Aorta (tissue), 5 donors: Measurements from ENCODE around the gene FLNB. TPM values are rescaled to one million over a fixed set of nuclear protein-coding genes. Genes with fewer than 3 reads are reported as not detected.

Experiments
- ATAC-seq: fragments of 200-7000 bp; cut with Tn5 transposase; one replicate; pipeline ENCODE4 v1.9.1; 2022; ENCODE audit warnings: moderate library complexity; ENCODE audit not compliant: low FRiP score
- DNase-seq, 2 donors: peaks; one replicate each; pipeline ENCODE4 v3.0.0-alpha.2; 2020
- H3K27ac ChIP-seq, 2 donors: one replicate each; pipeline ENCODE4 v1.5.1; 2013; ENCODE audit warnings: low read length in 2 of 2, mild to moderate bottlenecking in 2 of 2, moderate library complexity in 2 of 2, control low read depth in 1 of 2, inconsistent platforms in 1 of 2, low read depth in 1 of 2
- H3K27me3 ChIP-seq, 2 donors: one replicate each; pipeline ENCODE4 v1.6.1; 2013; ENCODE audit warnings: control low read depth in 1 of 2, low read length in 1 of 2, mild to moderate bottlenecking in 1 of 2, moderate library complexity in 1 of 2; ENCODE audit not compliant: insufficient read depth in 2 of 2, control insufficient read depth in 1 of 2
- H3K36me3 ChIP-seq, 2 donors: one replicate each; pipeline ENCODE4 v1.6.1; 2013; ENCODE audit warnings: control low read depth in 1 of 2, low read length in 1 of 2, mild to moderate bottlenecking in 1 of 2; ENCODE audit not compliant: insufficient read depth in 2 of 2, control insufficient read depth in 1 of 2
- H3K4me1 ChIP-seq, 2 donors: one replicate each; pipeline ENCODE4 v1.6.1; 2013; ENCODE audit warnings: low read length in 2 of 2, control low read depth in 1 of 2, mild to moderate bottlenecking in 1 of 2, moderate library complexity in 1 of 2; ENCODE audit not compliant: insufficient read depth in 2 of 2, control insufficient read depth in 1 of 2
- H3K4me3 ChIP-seq, 2 donors: one replicate each; pipeline ENCODE4 v1.5.1; 2013; ENCODE audit warnings: low read length in 2 of 2, control low read depth in 1 of 2, mild to moderate bottlenecking in 1 of 2
- H3K9me3 ChIP-seq: one replicate; pipeline ENCODE4 v1.6.1; 2013; ENCODE audit warnings: mild to moderate bottlenecking, low read length; ENCODE audit not compliant: control insufficient read depth
- WGBS, 2 donors: extraction: QIAGEN DNeasy Blood & Tissue Kit; methylation state at CpG; one replicate each; pipeline ENCODE4 v1.1.7; 2013; 5-methylcytosine and 5-hydroxymethylcytosine counted together
- intact Hi-C, 2 donors: fragments of 100-400 bp; cut with DNase I; formaldehyde crosslinking; loops; one replicate each; pipeline versions ENCODE4 v1.14.2 to v1.15.0; 2022
- long read RNA-seq, 2 donors: library from polyadenylated mRNA; unstranded; transcript quantifications; one replicate each; pipeline ENCODE4 v2.0.0, GENCODE V29; 2020 to 2021
- polyA plus RNA-seq, 2 donors: library from polyadenylated mRNA; stranded (reverse); fragments of 200-250 nt; gene quantifications; one replicate each; pipeline ENCODE4 v1.2.3, GENCODE V29; 2013
- total RNA-seq, 2 donors: library from RNA; stranded (reverse); fragmentation: NEBNext Ultra II Directional; extraction: Animal tissue kit (Norgen Biotek cat#: 25700); gene quantifications; one replicate each; pipeline ENCODE4 v1.2.1, GENCODE V29; 2021
- donor health status: healthy with polysubstance abuse.
- donor health status: Bipolar disorder and iron deficiency.
- donor health status: DM: no; HTN: no; CAD: no.
- donor health status: DM: no; HTN: no; CAD: no.
- donor health status: DM: yes; HTN: yes; CAD: no.

The FLNB gene, protein sequence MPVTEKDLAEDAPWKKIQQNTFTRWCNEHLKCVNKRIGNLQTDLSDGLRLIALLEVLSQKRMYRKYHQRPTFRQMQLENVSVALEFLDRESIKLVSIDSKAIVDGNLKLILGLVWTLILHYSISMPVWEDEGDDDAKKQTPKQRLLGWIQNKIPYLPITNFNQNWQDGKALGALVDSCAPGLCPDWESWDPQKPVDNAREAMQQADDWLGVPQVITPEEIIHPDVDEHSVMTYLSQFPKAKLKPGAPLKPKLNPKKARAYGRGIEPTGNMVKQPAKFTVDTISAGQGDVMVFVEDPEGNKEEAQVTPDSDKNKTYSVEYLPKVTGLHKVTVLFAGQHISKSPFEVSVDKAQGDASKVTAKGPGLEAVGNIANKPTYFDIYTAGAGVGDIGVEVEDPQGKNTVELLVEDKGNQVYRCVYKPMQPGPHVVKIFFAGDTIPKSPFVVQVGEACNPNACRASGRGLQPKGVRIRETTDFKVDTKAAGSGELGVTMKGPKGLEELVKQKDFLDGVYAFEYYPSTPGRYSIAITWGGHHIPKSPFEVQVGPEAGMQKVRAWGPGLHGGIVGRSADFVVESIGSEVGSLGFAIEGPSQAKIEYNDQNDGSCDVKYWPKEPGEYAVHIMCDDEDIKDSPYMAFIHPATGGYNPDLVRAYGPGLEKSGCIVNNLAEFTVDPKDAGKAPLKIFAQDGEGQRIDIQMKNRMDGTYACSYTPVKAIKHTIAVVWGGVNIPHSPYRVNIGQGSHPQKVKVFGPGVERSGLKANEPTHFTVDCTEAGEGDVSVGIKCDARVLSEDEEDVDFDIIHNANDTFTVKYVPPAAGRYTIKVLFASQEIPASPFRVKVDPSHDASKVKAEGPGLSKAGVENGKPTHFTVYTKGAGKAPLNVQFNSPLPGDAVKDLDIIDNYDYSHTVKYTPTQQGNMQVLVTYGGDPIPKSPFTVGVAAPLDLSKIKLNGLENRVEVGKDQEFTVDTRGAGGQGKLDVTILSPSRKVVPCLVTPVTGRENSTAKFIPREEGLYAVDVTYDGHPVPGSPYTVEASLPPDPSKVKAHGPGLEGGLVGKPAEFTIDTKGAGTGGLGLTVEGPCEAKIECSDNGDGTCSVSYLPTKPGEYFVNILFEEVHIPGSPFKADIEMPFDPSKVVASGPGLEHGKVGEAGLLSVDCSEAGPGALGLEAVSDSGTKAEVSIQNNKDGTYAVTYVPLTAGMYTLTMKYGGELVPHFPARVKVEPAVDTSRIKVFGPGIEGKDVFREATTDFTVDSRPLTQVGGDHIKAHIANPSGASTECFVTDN (N-terminal part only)
- 100 to 1,000 TPM; 157 to 254 TPM for total RNA-seq
- 10 to 100 TPM; 33.3 to 92.6 TPM for polyA plus RNA-seq
- long read RNA-seq, donor 1, transcript FLNB-209 (2 exons, 2,058 nt), result major isoform, 5 of 255 reads
- long read RNA-seq, donor 1, partial matches to known transcripts, result 148 of 255 reads
- long read RNA-seq, donor 1, other reads (novel, unspliced or antisense), result 102 of 255 reads
- long read RNA-seq, donor 2, partial matches to known transcripts, result 59 of 90 reads
- long read RNA-seq, donor 2, other reads (novel, unspliced or antisense), result 31 of 90 reads

DNA sequence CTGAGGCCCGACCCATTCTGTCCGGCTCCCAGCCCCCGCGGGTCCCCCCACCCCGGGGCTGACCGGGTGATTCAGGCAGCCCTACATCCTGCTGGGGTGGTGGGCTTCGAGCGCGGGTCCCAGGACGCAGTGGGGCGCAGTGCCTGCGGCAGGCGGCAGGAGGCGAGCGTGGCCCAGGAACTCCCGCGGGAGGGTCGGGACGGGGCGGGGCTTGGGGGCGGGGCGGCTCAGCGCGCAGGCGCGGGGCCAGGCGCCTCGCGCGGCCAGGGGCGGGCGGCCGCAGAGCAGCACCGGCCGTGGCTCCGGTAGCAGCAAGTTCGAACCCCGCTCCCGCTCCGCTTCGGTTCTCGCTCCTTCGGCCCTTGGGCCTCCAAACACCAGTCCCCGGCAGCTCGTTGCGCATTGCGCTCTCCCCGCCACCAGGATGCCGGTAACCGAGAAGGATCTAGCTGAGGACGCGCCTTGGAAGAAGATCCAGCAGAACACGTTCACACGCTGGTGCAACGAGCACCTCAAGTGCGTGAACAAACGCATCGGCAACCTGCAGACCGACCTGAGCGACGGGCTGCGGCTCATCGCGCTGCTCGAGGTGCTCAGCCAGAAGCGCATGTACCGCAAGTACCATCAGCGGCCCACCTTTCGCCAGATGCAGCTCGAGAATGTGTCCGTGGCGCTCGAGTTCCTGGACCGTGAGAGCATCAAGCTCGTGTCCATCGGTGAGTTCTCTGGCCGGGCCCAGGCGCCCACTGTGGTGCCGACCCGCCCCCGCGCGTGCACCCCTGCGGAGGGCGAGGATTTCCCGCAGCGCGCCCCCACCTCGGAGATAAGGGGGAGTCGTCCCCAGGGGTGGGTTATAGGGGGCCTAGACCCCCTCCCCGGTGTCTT, at the start of gene FLNB:
FLNB (plus strand) TSS at position 282 of the 885 bp plus-strand sequence; CDS start at position 425, 143 bp downstream.
- no peaks in the 10 kb centered on the region for H3K9me3 ChIP-seq
- no peaks in the 10 kb centered on the region for H3K27me3 ChIP-seq
- peak; percentile 78 to 93 for DNase-seq
- no peaks in the 10 kb centered on the region for H3K36me3 ChIP-seq
- peak; percentile 92 for ATAC-seq
- peaks cover 0 to 1% of the 10 kb centered on the region in 2 donors for H3K4me1 ChIP-seq
- intact Hi-C loops, result loop anchor here (2.0 to 10.0 kb wide), 7 partner anchors 94 to 208 kb away; no protein-coding TSS in a partner anchor
- WGBS, 2 donors, result 1% methylated on average over 68 to 91 of the region's 91 CpGs
- H3K4me3 ChIP-seq, result peak within 1 kb of the TSS; percentile 54 to 79
- peak within 1 kb of the TSS in 1 of 2 donors; percentile 46 for H3K27ac ChIP-seq

GRCh38 chr3:57958642-57959422, 49.4 kb upstream of the FLNB start:
- ATAC-seq (peak; percentile 49), DNase-seq (peak in 1 of 2 donors; percentile 62)
- WGBS, 2 donors, result 94 to 96% methylated on average over 13 of the region's 13 CpGs
- no peaks in the 10 kb centered on the region for H3K27me3 ChIP-seq
- no peaks in the 10 kb centered on the region for H3K9me3 ChIP-seq
- H3K4me1 ChIP-seq, result no peaks in the 10 kb centered on the region
- no peaks in the 10 kb centered on the region for H3K36me3 ChIP-seq
- intact Hi-C loops, result no loop called here
- H3K4me3 ChIP-seq, result no peak overlapping the region
- no peak overlapping the region for H3K27ac ChIP-seq

DNA sequence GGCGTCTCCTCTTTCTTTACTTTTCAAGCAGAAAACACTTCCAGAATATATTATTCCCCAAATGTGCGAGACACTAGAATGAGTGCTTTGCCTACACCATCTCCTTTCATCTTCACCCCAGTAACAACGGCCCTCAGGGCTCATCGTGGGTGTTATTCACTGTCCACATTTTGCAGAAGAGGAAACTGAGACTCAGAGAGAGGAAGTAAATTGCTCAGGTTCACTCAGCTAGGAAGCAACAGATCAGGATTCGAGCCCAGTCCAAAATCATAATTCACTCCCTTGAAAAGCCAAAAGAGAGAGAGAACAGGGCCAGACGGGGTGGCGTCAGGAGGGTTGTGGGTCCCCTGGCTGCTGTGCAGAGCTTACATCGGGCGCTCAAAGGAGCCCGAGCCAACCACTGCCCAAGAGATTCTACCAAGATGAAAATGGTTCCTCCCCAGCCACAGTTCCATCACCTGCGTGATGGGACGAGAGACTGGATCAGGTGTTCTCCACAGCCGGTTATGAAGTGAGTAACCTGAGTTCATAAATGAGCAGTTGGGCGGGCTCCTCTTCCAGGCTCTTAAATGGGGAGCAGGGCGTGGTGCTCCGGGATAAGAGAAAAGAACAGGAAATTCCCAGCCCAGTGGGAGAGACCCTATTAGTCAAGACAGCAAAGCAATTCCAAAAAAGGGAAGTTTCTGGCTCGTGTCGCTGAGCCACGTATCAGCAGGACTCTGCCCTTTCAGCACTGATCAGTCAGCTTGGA, 48.6 kb upstream of the FLNB start:
- H3K36me3 ChIP-seq, result no peaks in the 10 kb centered on the region
- H3K27me3 ChIP-seq, result no peaks in the 10 kb centered on the region
- ATAC-seq (peak; percentile 51), DNase-seq (peak in 1 of 2 donors; percentile 63)
- H3K4me3 ChIP-seq, result no peak overlapping the region
- WGBS, 2 donors, result 62 to 74% methylated on average over 19 of the region's 19 CpGs
- H3K27ac ChIP-seq, result no peak overlapping the region
- intact Hi-C loops, result no loop called here
- H3K4me1 ChIP-seq, result no peaks in the 10 kb centered on the region
- H3K9me3 ChIP-seq, result no peaks in the 10 kb centered on the region

DNA sequence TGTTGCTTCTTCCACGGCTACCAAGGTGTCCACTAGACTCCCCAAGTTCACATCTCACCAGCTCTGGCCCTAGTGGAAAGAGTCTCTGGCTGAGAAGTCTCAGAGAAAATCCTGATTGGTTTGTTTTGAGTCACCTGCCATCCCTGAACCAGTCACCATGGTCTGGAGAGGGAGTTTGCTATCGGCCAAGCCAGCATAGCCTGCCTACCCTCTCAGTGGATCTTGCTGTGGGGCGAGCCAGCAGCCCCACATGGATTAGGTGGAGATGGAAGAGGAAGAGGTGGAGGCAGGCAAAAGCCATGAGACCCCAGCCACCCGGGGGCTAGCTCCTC, 48.1 kb upstream of the FLNB start:
- H3K9me3 ChIP-seq, result no peaks in the 10 kb centered on the region
- 65 to 82% methylated on average over 4 of the region's 4 CpGs for WGBS, 2 donors
- H3K27ac ChIP-seq, result no peak overlapping the region
- no peaks in the 10 kb centered on the region for H3K4me1 ChIP-seq
- intact Hi-C loops, result no loop called here
- H3K36me3 ChIP-seq, result no peaks in the 10 kb centered on the region
- no peak overlapping the region for H3K4me3 ChIP-seq
- DNase-seq (no peak), ATAC-seq (peak; percentile 33)
- no peaks in the 10 kb centered on the region for H3K27me3 ChIP-seq

DNA sequence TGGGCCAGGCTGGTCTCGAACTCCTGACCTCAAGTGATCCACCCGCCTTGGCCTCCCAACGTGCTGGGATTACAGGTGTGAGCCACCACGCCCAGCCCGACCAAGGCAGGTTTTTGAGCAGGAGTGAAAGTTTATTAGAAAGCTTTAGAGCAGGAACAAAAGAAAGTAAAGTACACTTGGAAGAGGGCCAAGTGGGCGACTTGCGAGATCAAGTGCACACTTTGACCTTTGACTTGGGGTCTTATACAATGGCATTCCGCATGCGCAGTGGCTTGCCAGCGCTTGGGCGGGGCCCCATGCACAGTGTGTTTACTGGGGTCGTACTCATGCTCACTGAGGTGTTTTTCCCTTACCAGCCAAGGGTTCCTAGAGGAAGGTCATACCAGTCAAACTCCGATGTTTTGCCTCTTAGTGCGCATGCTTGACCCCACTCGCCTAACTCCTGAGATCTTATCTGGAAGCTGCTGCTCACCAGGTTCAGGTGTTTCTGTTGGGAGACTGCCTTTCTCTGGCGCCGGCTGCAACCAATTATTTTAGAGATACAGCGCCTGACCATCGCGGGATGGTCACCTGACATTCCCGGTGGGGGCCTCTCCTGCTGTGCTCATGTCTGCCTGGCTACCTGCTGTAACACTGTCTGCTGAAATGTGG, 46.9 kb upstream of the FLNB start:
- Histone ChIP-seq H3K27ac (no peak overlapping the region), H3K4me1 (no peaks in the 10 kb centered on the region), H3K9me3 (no peaks in the 10 kb centered on the region), H3K4me3 (no peak overlapping the region), H3K36me3 (no peaks in the 10 kb centered on the region), H3K27me3 (no peaks in the 10 kb centered on the region)
- DNase-seq (no peak), ATAC-seq (no peak)
- WGBS, 2 donors, result 85 to 92% methylated on average over 21 of the region's 21 CpGs
- intact Hi-C loops, result no loop called here

GRCh38 chr3:57961828-57962447, 46.3 kb upstream of the FLNB start:
- 84 to 90% methylated on average over 5 of the region's 5 CpGs for WGBS, 2 donors
- no peaks in the 10 kb centered on the region for H3K36me3 ChIP-seq
- ATAC-seq (no peak), DNase-seq (no peak)
- H3K9me3 ChIP-seq, result no peaks in the 10 kb centered on the region
- intact Hi-C loops, result no loop called here
- H3K27ac ChIP-seq, result no peak overlapping the region
- no peak overlapping the region for H3K4me3 ChIP-seq
- no peaks in the 10 kb centered on the region for H3K27me3 ChIP-seq
- H3K4me1 ChIP-seq, result no peaks in the 10 kb centered on the region
